Suprapubic skin (tissue), 3 donors: Measurements from ENCODE around the gene ABLIM2.

Experiments
- CTCF ChIP-seq, 2 donors: fragments of 200-600 bp in 1 of 2; fragments of 450-650 bp in 1 of 2; sonication (generic) in 1 of 2; IDR thresholded peaks; one replicate each; pipeline ENCODE4 v1.5.1; 2016 to 2019; ENCODE audit warnings: antibody characterized with exemption in 2 of 2, mild to moderate bottlenecking in 1 of 2, moderate library complexity in 1 of 2
- EP300 ChIP-seq: sonication (generic); formaldehyde crosslinking; IDR thresholded peaks from one replicate; pipeline ENCODE4 v1.6.1; 2017; ENCODE audit warnings: antibody characterized with exemption

- TF ChIP-seq CTCF (IDR thresholded peaks at IDR 0.05) (no peak), EP300 (no peak)
Measured at GRCh38 chr4:8167291-8167690, 8.7 kb upstream of the ABLIM2 start.
